CD4-positive, alpha-beta T cell treated with Interleukin-4 for 1 hour (primary cell): ENCODE results near the gene EGFL8.
"Not testable (repeated sequence)": the region's sequence is repeated elsewhere in the genome, so short reads cannot be mapped to it uniquely, and the experiment has no call there.

Experiments
- DNase-seq, 2 donors: peaks; one replicate each; pipeline ENCODE4 v3.0.0-alpha.2; 2020 to 2022

The EGFL8 gene

DNA sequence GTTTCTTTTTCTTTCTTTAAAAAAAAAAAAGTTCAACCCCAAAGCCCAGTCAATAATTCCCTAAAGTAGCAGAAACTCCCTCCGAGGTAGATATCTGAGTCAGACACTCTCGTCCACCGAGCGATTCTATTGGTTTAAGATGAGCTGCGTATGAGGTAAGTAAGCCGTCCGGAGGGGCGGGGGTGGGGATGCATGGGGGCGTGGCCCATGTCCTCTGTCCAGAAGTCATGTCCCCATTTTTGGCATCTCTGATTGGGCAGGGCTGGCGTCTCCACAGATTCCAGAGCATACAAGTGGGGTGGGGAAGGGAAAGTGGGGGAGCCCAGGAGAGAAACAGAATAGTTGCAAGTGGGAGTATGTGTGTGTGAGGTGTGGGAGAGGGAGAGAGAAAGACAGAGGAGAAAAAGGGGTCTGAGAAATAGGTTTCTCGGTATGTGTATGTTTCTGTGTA is 21.3 kb downstream of the EGFL8 start:
- DNase-seq: peak; percentile 56 to 77

GRCh38 chr6:32186151-32186840 is 21.9 kb downstream of the EGFL8 start:
- not testable (repeated sequence) for DNase-seq

- DNase-seq: no peak
These were observed 22.8 kb downstream of the EGFL8 start for GRCh38 chr6:32187009-32187709.

- not testable (repeated sequence) for DNase-seq
These were observed 23.5 kb downstream of the EGFL8 start for GRCh38 chr6:32187725-32188380.

- no peak for DNase-seq
These were observed 24.1 kb downstream of the EGFL8 start for GRCh38 chr6:32188381-32189068.

DNA sequence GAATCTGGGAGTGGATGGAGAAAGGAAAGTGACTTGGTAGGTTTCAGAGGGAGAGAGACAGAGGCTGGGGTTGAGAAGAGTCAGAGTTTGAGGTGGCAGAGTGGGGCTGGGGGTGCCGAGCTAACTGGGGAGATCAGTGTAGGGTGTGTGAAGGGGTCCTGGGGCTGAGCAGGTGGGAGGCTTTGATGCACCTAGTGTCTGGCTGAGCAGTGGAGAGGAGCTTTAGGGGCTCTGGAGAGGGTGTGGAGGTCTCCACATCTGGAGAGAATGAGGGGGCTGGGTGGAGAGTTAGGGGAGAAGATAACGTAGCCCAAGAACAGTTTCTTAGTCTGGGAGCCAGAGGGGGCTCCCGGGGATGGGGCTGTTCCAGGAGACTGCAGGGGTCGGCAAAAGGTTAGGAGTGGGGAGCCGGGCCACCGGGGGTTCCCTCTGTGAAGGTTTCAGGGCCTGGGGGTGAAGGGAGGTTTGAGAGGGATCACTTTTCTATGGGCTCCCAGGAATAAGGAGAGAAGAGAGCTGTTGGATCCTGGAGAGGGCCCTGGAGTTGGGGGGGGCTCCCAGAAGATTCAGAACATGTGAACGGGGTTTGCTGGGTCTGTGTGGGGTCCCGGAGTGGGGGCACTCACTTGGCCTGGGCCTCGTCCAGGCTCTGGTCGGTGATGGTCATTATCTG is 24.8 kb downstream of the EGFL8 start:
- no peak for DNase-seq

- no peak for DNase-seq
These were observed 25.3 kb downstream of the EGFL8 start for GRCh38 chr6:32189742-32190053.

GRCh38 chr6:32190054-32190851 is 25.9 kb downstream of the EGFL8 start, which contains the start of gene PBX2:
TSS of gene PBX2 (minus strand) at chr6:32190202. CDS start at chr6:32189915, 287 bp downstream.
- DNase-seq: peak; percentile 93 to 94

DNA sequence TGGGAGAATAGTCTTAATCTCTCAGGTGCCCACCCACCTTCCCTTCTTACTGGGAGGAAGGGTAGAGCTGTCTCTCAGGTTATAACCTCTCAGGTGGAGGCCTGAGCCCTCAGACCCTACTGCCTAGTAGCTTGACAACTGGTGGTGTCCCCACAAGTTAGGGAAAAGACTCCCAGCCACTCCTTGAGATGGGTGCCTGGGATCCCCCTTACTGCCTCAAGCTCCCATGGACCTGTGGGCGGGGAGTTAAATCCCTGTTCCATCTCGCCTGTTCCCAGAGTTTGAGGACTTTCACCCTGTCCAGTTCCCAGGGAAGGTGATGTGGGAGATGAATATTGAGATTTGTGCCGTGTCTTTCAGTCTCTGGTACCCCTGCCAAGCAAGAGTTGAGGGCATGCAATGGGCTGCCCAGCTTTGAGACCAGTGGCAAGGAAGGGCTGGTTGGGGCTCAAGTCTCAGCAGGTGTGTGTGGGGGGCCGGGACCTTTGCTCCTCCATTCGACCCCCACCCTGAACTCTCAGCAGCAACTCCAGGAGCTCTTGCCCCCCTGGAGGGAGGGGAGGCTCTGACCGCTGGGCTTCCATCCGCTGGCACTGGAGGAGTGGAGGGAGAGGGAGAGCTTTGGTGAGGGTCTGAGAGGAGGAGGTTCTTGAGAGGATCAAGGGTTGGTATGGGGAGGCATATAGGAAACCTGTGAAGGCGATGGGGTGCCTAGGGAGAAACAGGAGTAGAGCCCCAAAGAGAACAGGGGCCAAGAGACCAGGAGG is 26.7 kb downstream of the EGFL8 start:
- no peak for DNase-seq

- DNase-seq: peak; percentile 46 to 64
These were observed 27.6 kb downstream of the EGFL8 start for GRCh38 chr6:32191696-32192607.

GRCh38 chr6:32192608-32193039 is 28.2 kb downstream of the EGFL8 start, which contains the start of gene GPSM3:
TSS of gene GPSM3 (minus strand) at chr6:32192643. CDS start at chr6:32192513, 130 bp downstream.
- peak; percentile 59 to 69 for DNase-seq

DNA sequence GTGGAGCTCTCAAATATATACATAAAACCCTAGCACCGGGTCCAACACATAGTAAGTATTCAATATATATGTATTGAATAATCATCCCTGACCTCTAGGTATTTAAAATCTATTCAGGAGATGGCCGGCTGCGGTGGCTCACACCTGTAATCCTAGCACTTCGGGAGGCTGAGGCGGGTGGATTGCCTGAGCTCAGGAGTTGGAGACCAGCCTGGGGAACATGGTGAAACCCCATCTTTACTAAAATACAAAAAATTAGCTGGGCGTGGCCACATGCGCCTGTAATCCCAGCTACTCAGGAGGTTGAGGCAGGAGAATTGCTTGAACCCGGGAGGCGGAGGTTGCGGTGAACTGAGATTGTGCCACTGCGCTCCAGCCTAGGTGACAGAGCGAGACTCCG is 28.7 kb downstream of the EGFL8 start:
- not testable (repeated sequence) for DNase-seq

GRCh38 chr6:32194388-32194787 is 30.0 kb downstream of the EGFL8 start:
- no peak for DNase-seq

DNA sequence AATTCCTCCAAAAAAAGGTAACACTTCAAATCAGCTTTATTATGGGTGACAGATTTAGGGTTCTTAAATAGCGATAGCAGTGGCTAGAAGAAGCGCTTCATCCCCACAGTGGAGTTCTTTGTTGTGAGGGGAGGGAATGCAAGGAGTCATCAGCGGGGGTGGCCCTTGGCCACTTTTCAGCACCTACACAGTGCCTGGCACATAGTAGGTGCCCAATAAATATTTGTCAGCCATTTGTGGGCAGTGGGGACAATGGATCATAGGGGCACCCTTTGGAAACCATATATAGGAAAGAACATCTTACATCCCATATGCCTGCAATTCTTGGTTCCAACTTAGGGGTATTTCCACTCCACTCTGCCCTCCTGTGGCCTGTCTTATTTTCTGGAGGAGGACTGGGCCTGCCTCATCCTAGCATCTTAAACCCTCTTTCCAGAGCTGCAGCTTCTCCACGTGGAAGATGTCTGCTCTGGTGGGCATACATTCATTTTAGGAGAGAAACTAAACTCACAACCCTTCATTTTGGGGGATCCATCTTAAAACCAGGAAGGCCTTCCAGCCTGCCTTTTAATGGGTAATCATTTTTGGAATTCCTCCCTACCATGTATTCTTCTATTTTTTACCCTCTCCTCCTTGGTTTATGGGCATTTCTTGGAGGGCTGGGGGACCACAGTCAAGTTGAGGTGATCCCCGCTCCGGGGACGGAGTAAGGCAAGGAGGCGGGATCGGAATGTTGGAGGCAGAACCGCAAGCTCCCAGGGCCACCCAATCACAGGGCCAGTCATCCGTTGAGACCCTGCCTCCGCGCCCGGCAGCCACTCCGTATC is 30.6 kb downstream of the EGFL8 start:
- DNase-seq: peak; percentile 27 to 54

GRCh38 chr6:32195652-32195901 is 31.2 kb downstream of the EGFL8 start:
- DNase-seq: peak; percentile 100

- DNase-seq: peak; percentile 76 to 86
These were observed 31.7 kb downstream of the EGFL8 start for GRCh38 chr6:32195902-32196681.

DNA sequence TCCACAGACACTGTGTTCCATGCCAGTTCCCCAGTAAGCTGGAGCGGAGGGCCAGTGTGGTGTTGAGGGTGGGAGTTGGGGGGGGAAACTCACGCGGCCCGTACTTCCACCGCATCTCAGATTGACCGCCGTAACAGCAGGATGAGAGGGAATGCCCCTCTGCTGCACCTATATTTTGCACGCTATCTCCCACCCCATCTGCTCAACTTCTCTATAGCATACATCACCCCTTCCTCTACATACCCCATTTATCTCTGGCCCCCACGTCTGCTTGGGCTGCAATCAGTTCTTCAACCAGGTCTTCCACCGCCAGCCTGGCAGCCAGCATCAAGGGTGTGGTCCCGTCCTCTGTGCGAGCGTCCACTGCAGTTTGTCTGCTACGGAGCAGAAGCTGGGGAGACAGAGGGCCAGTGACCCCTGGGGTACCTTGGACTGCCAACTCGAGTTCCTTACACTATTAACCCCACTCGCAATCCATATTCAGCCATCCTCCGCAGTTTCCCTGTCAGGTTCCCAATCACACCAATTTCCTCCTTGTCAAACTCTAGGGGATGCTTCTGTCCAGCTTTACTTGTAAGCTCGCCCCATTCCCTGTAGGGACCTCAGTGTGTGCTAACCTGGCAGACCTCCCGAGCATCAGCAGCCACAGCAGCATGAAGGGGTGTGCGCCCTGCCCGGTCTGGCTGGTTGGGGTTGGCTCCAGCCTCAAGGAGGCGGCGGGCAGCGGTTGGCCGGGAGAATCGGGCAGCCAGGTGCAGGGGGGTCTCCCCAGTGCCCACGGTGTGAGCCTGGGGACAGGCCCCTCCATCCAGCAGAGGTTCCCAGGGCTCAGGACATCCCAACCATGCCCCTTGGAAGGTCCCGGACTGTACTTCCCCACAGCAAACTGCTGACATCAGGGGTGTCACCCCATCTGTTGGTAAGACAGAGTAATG is 32.6 kb downstream of the EGFL8 start:
- peak in 1 of 2 donors; percentile 47 for DNase-seq
